Activated T-helper 1 cell treated with anti-CD3 and anti-CD28 coated beads, Interleukin-12 subunit alpha, Interleukin-12 subunit beta, Interleukin-2, Interleukin-4 antibody, amounts not matched to agents 30 ng/mL and 10 ng/mL and 1 ng/mL, durations not matched to agents 14 hours and 24 hours and 36 hours (primary cell): ENCODE measurements around the gene EFCAB5. TPM values are rescaled to one million over a fixed set of nuclear protein-coding genes. Genes with fewer than 3 reads are reported as not detected.
"Not testable (repeated sequence)": the region's sequence is repeated elsewhere in the genome, so short reads cannot be mapped to it uniquely, and the experiment has no call there.

ENCODE experiments used
- DNase-seq: peaks from one replicate; pipeline ENCODE4 v3.0.0; 2021; ENCODE audit warnings: low spot score
- H3K27ac Mint-ChIP-seq: one replicate; pipeline ENCODE4 v1.8.0; 2021; ENCODE audit warnings: mild to moderate bottlenecking, mixed read lengths
- H3K27me3 Mint-ChIP-seq: one replicate; pipeline ENCODE4 v1.8.0; 2022; ENCODE audit warnings: mild to moderate bottlenecking, moderate library complexity, mixed read lengths; ENCODE audit not compliant: insufficient read depth
- H3K36me3 Mint-ChIP-seq: one replicate; pipeline ENCODE4 v1.8.0; 2021; ENCODE audit warnings: low read depth, mixed read lengths
- H3K4me1 Mint-ChIP-seq: one replicate; pipeline ENCODE4 v1.8.0; 2021; ENCODE audit warnings: low read depth, mixed read lengths
- H3K4me3 Mint-ChIP-seq: one replicate; pipeline ENCODE4 v1.8.0; 2021; ENCODE audit warnings: mild to moderate bottlenecking, moderate library complexity, mixed read lengths
- H3K9me3 Mint-ChIP-seq: one replicate; pipeline ENCODE4 v1.8.0; 2021; ENCODE audit warnings: mixed read lengths
- intact Hi-C: fragments of 100-400 bp; cut with micrococcal nuclease; formaldehyde crosslinking; loops from one replicate; pipeline ENCODE4 v1.15.1; 2024
- total RNA-seq: library from RNA; stranded (reverse); gene quantifications from 2 replicates; pipeline ENCODE4 v1.2.3, GENCODE V29; 2022

The EFCAB5 gene
- total RNA-seq, 1 donor from 2014 or later = 0.60 TPM

DNA sequence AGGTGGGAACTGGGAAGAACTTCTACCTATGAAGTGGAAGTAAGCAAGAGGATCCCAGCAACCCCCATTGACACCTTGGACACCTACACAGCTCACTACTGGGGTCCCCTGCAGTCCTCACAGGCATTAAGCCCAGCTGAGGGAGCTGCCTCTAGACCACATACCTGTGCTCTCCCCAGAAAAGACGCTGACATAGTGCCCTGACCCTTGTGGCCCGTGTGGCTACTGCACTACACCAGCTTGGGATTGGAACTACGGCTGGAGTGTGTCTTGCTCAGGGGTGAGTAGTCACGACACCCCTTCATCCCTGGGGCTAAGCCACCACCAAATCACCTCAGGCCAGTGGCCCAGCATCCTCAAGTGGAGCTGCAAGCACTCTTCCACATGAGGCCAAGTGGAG, 120.9 kb downstream of the EFCAB5 start:
- H3K9me3 Mint-ChIP-seq = peaks cover 24% of the 10 kb centered on the region
- H3K4me1 Mint-ChIP-seq = no peaks in the 10 kb centered on the region
- H3K27me3 Mint-ChIP-seq = peaks cover 10% of the 10 kb centered on the region
- DNase-seq = no peak
- H3K36me3 Mint-ChIP-seq = no peaks in the 10 kb centered on the region
- no peak overlapping the region for H3K4me3 Mint-ChIP-seq
- no peak overlapping the region for H3K27ac Mint-ChIP-seq
- intact Hi-C loops = no loop called here

DNA sequence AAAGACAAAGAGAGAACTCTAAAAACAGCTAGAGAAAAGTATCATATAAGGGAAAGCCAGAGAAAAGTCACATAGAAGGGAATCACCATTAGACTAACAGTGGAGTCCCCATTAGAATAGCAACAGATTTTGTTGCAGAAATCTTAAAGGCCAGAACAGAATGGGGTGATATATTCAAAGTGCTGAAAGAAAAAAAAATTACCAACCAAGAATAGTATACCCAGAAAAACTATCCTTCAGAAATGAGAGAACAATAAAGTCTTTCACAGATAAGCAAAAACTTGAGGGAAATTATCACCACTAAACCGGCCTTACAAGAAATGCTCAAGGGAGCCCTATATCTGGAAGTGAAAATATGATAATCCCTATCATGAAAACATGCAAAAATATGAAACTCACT, 123.3 kb downstream of the EFCAB5 start:
- Mint-ChIP-seq H3K27ac (no peak overlapping the region), H3K9me3 (peaks cover 24% of the 10 kb centered on the region), H3K4me3 (no peak overlapping the region), H3K36me3 (no peaks in the 10 kb centered on the region), H3K4me1 (no peaks in the 10 kb centered on the region), H3K27me3 (peaks cover 6% of the 10 kb centered on the region)
- DNase-seq = no peak
- intact Hi-C loops = no loop called here

DNA sequence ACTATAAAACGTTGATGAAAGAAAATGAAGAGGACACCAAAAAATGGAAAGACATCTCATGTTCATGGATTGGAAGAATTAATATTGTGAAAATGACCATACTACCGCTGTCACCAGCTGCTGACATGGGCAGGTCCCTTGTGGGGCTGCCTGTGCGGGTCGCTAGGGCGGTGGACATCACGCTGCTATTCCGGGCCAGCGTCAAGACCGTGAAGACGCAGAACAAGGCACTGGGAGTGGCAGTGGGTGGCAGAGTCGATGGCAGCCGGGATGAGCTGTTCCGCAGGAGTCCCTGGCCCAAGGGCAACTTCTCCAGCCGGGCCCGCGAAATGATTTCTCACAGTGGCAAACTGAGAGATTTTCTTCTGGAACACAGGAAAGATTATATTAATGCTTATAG, 127.0 kb downstream of the EFCAB5 start:
- Mint-ChIP-seq H3K4me3 (no peak overlapping the region), H3K4me1 (no peaks in the 10 kb centered on the region), H3K27me3 (peaks cover 16% of the 10 kb centered on the region), H3K9me3 (peaks cover 22% of the 10 kb centered on the region), H3K36me3 (no peaks in the 10 kb centered on the region), H3K27ac (no peak overlapping the region)
- intact Hi-C loops = no loop called here
- no peak for DNase-seq

DNA sequence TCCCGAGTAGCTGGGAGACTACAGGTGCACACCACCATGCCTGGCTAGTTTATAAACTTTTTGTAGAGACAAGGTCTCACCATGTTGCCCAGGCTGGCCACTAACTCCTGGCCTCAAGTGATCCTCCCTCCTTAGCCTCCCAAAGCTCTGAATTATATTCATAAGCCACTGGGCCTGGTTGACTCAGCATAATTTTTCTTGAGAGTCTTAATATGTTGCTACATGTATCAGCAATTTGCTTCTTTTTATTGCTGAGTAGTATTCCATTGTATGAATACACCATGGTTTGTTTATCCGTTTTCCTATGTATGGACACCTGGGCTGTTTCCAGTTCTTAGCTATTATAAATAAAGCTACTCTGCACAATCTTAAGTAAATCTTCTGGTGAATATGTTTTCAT, 132.8 kb downstream of the EFCAB5 start:
- Mint-ChIP-seq H3K4me1 (no peaks in the 10 kb centered on the region), H3K4me3 (no peak overlapping the region), H3K27me3 (peaks cover 25% of the 10 kb centered on the region), H3K27ac (no peak overlapping the region), H3K36me3 (no peaks in the 10 kb centered on the region), H3K9me3 (no peaks in the 10 kb centered on the region)
- intact Hi-C loops = no loop called here
- DNase-seq = no peak

DNA sequence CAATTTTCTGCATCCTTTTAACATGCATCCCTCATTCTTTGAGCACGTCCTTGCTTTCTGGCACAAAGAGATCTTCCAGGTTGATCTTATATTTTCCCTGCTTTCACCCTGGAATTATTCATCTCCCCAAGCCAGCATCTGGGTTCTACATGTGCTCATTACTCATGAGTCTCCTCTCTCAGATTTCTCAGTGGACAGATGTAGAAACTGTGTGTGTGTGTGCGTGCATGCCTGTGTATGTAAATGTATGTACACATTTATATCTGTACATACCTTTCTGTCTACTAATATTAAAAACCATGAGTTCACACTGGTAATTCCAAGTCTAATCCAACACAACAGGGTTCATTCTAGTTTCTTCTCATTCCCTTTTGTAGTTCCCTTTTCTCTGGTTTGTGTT, 133.3 kb downstream of the EFCAB5 start:
- Mint-ChIP-seq H3K27ac (no peak overlapping the region), H3K9me3 (no peaks in the 10 kb centered on the region), H3K4me3 (no peak overlapping the region), H3K36me3 (no peaks in the 10 kb centered on the region), H3K4me1 (no peaks in the 10 kb centered on the region), H3K27me3 (peaks cover 26% of the 10 kb centered on the region)
- intact Hi-C loops = no loop called here
- DNase-seq = no peak

DNA sequence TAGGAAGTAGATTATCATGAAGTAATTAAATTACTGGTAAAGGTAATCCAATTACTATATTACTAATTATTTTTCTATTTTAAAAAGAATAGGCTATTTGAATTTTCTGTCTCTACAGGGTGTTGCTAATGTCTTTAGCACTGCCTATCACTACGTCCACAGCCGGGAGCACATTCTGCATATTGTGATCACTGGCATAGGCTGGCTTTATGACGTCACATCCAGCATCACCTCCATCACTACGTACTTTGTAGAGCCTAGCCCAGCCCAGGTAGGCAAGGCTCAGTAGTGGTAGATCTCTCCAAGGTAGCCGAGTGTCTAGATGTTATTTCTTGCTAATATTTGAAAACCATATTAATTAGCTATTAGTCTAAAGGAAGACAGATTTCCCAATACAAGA, 141.3 kb downstream of the EFCAB5 start:
- H3K27me3 Mint-ChIP-seq = peaks cover 32% of the 10 kb centered on the region
- no peaks in the 10 kb centered on the region for H3K36me3 Mint-ChIP-seq
- H3K4me1 Mint-ChIP-seq = no peaks in the 10 kb centered on the region
- H3K9me3 Mint-ChIP-seq = no peaks in the 10 kb centered on the region
- DNase-seq = no peak
- H3K4me3 Mint-ChIP-seq = no peak overlapping the region
- intact Hi-C loops = no loop called here
- H3K27ac Mint-ChIP-seq = no peak overlapping the region

DNA sequence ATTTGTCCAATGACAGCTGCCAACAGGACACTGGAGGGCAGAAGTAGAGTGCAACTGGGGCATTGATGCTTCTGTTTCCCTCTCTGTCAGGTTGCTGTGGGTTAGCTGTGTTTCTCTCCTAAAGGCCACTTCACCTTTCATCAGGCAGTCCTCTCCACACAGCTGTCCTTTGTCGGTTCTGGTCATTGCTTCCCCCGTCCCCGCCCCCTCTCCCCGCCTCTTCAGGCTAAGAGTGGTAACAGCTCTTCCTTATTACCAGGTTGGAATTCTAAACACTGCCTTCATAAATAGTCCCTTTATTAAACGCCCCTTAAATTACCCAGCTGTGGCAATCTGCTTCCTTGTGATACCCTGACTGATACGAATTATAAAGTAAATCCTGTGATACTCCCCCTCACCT, 143.4 kb downstream of the EFCAB5 start:
- H3K27ac Mint-ChIP-seq = no peak overlapping the region
- H3K27me3 Mint-ChIP-seq = peaks cover 31% of the 10 kb centered on the region
- no peaks in the 10 kb centered on the region for H3K9me3 Mint-ChIP-seq
- no peaks in the 10 kb centered on the region for H3K4me1 Mint-ChIP-seq
- H3K4me3 Mint-ChIP-seq = no peak overlapping the region
- intact Hi-C loops = no loop called here
- no peak for DNase-seq
- H3K36me3 Mint-ChIP-seq = no peaks in the 10 kb centered on the region

DNA sequence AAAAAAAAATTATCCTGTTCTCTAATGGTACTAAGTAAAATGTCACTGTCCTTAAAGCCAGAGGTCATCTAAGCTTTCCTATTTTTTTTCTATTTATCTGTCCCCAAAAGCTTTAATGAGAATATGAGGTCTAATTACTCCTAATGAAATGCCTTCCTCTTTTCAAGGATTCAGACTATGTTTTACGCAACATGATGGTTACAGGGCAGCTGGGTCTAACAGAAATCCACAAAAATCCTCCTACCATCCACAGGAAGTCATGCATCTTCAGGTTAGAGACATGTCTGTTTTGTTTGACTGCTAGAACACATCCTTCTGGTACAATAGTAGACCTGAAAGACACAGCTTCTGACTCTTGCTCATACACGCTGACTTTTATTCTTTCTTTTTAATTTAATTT, 145.5 kb downstream of the EFCAB5 start:
- Mint-ChIP-seq H3K4me1 (no peaks in the 10 kb centered on the region), H3K27me3 (peaks cover 31% of the 10 kb centered on the region), H3K9me3 (no peaks in the 10 kb centered on the region), H3K36me3 (no peaks in the 10 kb centered on the region), H3K27ac (no peak overlapping the region), H3K4me3 (no peak overlapping the region)
- no peak for DNase-seq
- intact Hi-C loops = no loop called here

DNA sequence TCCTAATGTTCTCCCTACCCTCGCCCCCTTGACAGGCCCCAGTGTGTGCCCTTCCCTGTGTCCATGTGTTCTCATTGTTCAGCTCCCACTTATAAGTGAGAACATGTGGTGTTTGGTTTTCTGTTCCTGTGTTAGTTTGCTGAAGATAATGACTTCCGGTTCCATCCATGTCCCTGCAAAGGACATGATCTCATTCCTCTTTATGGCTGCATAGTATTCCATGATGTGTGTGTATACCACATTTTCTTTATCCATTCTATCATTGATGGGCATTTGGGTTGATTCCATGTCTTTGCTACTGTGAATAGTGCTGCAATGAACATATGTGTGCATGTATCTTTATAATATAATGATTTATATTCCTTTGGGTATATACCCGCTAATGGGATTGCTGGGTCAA, 146.0 kb downstream of the EFCAB5 start:
- H3K9me3 Mint-ChIP-seq, DNase-seq, H3K36me3 Mint-ChIP-seq, intact Hi-C loops, H3K27ac Mint-ChIP-seq, H3K4me3 Mint-ChIP-seq, H3K4me1 Mint-ChIP-seq: not testable (repeated sequence)
- peaks cover 31% of the 10 kb centered on the region for H3K27me3 Mint-ChIP-seq

DNA sequence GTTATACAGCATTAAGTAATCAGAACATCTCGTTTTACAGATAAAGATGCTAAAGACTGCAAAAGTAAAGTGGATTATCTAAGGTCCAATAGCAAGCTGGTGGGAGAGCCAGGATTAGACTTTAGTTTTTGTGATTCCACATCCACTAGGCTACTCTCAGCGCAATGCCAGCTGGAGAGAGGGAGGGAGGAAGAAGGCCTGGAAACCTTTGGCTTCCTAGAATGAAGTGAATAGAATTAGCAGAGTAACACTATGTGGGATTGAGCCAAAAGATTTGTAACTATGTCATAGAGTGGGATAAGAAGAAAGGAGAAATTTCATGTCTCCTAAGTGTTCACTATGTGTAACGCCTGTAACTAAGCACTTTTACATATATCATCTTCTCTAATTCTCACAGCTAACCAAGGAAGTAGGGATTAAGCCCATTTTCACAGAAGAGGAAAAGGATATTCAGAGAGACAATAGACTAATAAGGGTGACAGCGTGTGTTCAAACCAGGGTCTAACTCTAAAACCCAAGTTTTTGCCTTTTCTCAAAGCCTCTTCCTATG, 149.8 kb downstream of the EFCAB5 start:
- H3K4me3 Mint-ChIP-seq = no peak overlapping the region
- intact Hi-C loops = loop anchor here (10.0 kb wide), 1 partner anchor 456 kb away; no protein-coding TSS in a partner anchor
- no peak for DNase-seq
- peaks cover 9% of the 10 kb centered on the region for H3K4me1 Mint-ChIP-seq
- H3K9me3 Mint-ChIP-seq = no peaks in the 10 kb centered on the region
- H3K27ac Mint-ChIP-seq = no peak overlapping the region
- no peaks in the 10 kb centered on the region for H3K36me3 Mint-ChIP-seq
- H3K27me3 Mint-ChIP-seq = peaks cover 39% of the 10 kb centered on the region

DNA sequence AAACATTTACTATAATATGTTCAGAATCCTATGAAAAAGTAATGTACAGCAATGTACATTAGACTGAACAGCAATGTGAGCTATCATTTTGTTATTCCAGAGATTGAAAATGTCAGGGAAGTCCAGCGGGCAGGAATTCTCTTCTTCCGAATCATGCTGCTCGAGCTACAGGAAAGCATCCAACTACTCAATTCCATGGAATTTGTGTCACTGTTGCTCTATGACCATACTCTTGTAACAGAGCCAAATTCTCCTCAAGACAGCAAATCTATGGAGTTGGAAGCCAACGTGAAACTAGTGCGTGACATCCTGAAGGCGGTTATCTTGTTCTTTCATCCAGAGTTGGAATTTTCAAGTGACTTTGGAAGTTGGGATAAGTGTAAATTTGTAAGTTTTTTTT, 150.3 kb downstream of the EFCAB5 start:
- DNase-seq = no peak
- H3K27me3 Mint-ChIP-seq = peaks cover 38% of the 10 kb centered on the region
- H3K27ac Mint-ChIP-seq = no peak overlapping the region
- peaks cover 9% of the 10 kb centered on the region for H3K4me1 Mint-ChIP-seq
- no peaks in the 10 kb centered on the region for H3K9me3 Mint-ChIP-seq
- H3K36me3 Mint-ChIP-seq = no peaks in the 10 kb centered on the region
- no peak overlapping the region for H3K4me3 Mint-ChIP-seq
- intact Hi-C loops = loop anchor here (10.0 kb wide), 1 partner anchor 457 kb away; no protein-coding TSS in a partner anchor

DNA sequence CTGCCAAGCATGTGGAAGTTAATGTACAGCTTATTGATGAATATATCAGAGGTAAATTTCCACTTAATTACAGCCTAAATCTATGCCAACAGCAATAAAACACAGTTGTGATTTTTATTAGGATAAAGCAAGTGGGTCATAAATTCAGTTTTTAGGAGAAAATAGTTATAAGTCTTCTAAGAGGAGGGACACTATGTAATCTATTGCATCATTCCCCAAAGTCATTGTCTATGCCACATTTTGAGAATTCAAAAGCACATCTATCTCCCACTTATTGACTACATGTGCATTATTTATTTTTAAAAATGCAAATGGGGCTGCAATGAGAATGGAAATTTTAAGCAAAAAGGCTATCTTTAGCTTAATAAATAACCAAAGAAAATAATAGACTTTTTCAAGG, 151.5 kb downstream of the EFCAB5 start:
- no peak overlapping the region for H3K27ac Mint-ChIP-seq
- peaks cover 36% of the 10 kb centered on the region for H3K27me3 Mint-ChIP-seq
- DNase-seq = no peak
- no peak overlapping the region for H3K4me3 Mint-ChIP-seq
- no peaks in the 10 kb centered on the region for H3K9me3 Mint-ChIP-seq
- intact Hi-C loops = loop anchor here (1.0 to 10.0 kb wide), 3 partner anchors 67 to 458 kb away; no protein-coding TSS in a partner anchor
- peaks cover 9% of the 10 kb centered on the region for H3K4me1 Mint-ChIP-seq
- no peaks in the 10 kb centered on the region for H3K36me3 Mint-ChIP-seq

DNA sequence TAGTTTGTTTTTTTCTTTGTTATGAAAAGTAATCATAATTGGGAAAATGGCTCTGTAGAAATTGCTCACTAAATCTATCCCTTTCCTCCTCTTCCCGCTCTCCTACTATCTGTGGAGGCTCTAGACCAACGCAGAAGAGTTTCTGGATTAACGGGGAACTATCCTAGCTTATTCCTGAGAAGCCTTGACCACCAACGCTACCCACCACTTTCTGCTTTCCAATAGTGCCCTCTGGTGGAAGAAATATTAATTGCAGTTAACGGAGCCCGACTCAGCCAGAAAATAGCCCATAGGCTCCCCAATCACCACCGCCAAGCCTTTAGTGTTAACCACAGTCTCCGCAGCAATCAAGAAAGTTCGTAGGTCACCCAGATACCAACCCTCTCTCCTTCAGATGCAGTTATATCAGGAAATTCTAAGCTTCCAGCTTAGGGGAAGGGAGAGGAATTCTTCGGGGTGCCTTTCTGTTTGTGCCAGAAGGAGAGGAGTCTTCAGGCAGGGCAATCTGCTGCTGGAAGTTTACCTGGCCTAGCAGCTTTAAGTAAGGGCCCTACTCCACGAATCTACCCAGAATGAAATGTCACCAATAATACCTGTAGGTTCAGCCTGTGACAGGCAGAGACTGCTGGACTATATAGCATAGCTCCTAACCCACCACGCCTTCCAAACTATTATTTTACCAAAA, 152.2 kb downstream of the EFCAB5 start:
- Mint-ChIP-seq H3K27ac (no peak overlapping the region), H3K36me3 (no peaks in the 10 kb centered on the region), H3K27me3 (peaks cover 39% of the 10 kb centered on the region), H3K4me1 (peaks cover 9% of the 10 kb centered on the region), H3K4me3 (no peak overlapping the region), H3K9me3 (no peaks in the 10 kb centered on the region)
- intact Hi-C loops = loop anchor here (1.0 to 10.0 kb wide), 3 partner anchors 67 to 459 kb away; no protein-coding TSS in a partner anchor
- peak; percentile 25 for DNase-seq
